HG03064 (cell line): ENCODE measurements around the gene LARP1.
"Not testable (repeated sequence)": the region's sequence is repeated elsewhere in the genome, so short reads cannot be mapped to it uniquely, and the experiment has no call there.

Experiments used
- ATAC-seq: cut with Tn5 transposase; IDR thresholded peaks from one replicate; pipeline ENCODE4 v1.9.1; 2021; ENCODE audit warnings: low read depth; ENCODE audit not compliant: unreplicated experiment

LARP1 gene

DNA sequence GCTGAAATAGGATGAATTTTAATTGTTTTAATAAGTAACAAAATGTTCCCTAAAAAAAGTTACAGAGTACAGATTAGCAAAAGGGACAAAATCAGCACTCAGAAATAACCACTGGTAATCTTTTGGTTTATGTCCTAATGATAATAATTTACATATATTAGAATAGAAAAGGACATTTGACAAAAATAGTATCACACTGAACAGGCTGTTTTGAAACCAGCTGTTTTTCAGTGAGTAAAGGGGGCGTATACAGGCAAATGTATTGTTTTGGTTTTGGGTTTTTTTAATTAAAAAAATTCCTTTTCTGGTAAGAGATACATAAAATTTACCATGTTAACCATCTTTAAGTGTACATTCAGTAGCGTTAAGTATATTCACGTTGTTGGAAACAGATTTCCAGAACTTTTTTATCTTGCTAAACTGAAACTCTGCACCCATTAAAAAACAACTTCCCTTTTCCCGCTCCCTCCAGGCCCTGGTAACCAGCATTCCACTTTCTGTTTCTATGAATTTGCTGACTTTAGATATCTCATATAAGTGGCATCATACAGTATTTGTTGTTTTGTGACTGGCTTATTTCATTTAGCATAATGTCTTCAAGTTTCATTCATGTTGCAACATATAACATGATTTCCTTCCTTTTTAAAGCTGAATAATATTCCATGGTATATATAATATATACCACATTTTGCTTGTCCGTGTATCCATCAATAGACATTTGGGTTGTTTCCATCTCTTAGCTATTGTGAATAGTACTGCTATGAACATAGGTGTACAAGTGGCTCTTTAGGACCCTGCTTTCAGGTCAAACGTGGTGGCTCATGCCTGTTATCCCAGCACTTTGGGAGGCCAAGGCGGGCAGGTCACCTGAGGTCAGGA, 20.6 kb upstream of the LARP1 start:
- ATAC-seq = no peak

DNA sequence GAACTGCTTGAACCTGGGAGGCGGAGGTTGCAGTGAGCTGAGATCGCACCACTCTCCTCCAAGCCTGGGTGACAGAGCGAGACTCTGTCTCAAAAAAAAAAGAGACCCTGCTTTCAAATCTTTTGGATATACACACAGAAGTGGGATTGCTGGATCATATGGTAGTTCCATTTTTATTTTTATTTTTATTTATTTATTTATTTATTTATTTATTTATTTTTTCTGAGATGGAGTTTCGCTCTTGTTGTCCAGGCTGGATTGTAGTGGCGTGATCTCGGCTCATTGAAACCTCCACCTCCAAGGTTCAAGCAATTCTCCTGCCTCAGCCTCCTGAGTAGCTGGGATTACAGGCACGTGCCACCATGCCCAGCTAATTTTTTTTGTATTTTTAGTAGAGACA, 19.8 kb upstream of the LARP1 start:
- ATAC-seq = not testable (repeated sequence)

DNA sequence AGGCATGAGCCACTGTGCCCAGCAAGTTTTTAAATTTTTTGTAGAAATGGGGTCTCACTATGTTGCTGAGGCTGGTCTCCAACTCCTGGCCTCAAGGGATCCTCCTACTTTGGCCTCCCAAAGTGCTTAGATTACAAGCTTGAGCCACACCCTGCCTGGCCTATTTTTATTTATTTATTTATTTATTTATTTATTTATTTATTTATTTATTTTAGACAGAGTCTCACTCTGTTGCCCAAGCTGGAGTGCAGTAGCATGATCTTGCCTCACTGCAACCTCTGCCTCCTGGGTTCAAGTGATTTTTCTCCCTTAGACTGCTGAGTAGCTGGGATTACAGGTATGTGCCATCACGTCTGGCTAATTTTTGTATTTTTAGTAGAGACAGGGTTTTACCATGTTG, 18.8 kb upstream of the LARP1 start:
- not testable (repeated sequence) for ATAC-seq

DNA sequence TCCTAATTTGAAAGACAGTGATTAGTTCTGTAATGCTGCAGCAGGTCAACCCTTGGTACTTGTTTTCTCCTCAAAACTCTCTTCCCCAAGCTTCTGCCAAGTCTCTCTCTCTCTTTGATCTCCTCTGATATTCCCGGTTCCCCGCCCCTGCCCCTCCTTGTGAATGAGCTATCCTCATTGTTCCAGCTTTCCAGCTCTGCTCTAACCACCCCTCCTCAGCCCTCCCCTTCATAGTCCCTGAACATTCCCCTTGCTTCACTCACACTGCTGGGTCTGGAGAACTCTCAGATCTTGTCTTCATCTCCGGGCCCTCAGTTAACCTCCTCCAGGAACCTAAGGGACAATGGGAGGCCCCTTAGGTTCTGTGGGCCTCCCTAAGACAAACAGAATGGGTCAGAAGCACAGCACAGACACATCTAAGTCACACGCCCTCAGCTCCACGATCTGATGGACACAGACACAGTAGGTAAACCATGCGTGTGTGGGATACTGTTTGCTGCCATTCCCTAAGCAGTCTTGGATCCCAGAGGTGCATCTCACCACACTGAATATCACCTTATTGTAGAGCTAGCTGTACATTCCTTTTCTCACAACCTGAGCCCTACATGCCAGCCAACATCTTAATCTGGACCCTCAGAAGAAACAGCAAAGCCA, 17.4 kb upstream of the LARP1 start:
- no peak for ATAC-seq

DNA sequence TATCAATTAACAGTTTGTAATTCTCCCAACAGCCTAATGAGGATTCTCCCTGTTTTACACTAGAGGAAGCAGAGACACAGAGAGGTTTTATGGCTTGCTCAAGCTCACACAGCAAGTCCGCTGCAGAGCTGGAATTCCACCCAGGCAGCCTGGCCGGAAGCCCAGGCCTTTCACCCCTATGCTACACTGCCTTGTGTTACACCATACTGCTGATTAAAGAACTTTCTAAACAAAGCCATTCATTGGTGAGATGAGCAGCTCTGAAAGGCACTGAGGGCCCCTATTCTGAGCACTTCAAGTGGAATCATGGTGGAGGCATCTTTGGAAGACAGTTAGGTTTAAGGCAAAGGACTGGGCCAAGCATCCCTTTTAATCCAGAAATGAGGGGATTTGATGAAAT, 14.7 kb upstream of the LARP1 start:
- ATAC-seq = no peak

DNA sequence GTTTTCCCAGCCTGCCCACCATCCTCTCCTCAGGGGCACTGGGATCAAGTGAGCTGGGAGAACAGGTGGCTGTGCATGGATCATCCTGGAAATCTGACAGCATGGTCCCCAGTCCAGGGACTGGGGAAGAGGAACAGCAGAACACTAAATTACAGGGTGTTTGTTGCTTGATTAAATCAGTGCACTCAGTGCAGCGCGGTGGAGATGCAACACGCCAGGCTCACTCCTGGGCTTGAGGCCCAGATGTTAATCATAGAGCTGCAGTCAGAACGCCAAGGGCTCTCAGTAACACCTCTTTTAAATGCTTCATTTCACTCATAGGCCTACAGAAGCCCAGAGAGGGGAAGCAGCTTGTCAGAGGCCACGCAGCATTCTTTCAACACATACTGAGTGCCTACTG, 14.2 kb upstream of the LARP1 start:
- ATAC-seq = no peak

DNA sequence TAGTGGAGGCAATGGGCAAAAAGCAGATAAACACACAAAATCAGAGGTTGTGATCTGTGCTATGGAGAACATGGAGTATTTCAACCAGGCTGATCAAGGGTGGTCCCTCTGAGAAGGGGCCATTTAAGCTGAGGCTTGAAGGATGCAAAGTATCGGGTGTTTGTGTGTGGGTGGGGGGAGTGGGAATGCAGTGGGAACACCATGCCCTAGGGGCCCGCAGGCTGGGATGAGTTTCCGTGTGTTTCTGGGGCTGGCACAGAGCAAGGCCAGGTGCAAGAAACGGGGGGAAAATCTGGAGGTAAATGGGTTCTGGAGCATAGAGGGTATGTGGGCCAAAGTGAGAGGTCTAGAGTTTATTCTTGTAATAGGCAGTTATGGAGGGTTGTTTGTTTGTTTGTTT, 13.8 kb upstream of the LARP1 start:
- no peak for ATAC-seq

DNA sequence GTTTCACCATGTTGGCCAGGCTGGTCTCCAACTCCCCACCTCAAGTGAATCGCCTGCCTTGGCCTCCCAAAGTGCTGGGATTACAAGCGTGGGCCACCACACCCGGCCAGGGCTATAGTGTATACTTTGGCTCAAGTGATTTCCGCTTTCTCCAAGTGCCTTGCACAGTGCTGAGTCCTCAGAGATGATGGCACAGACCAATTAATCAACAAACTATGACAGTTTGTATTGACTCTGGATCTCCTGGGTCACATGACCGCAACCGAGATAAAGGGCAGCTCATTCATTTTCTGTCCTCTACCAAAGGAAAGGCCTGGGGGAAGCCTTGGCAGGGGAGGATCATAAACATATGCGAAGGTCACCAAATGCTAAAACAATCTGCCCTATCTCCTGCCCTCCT, 11.4 kb upstream of the LARP1 start:
- no peak for ATAC-seq

DNA sequence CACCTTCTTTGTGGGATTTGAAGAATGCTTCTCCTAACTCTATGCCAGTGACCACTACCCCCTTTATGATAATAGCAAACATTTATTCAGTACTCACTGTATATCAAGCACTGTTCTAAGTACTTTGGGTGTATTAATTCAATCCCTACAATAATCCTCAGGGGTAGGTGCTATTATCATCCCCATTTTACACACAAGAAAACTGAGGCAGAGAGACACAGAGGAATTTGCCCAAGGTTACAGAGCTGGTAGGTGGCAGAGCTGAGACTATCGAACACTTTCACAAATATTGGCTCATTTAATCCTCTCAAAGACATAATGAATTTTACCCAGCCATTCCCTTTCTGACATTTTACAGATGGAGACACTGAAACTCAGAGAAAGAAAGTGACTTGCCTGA, 9.8 kb upstream of the LARP1 start:
- ATAC-seq = no peak

DNA sequence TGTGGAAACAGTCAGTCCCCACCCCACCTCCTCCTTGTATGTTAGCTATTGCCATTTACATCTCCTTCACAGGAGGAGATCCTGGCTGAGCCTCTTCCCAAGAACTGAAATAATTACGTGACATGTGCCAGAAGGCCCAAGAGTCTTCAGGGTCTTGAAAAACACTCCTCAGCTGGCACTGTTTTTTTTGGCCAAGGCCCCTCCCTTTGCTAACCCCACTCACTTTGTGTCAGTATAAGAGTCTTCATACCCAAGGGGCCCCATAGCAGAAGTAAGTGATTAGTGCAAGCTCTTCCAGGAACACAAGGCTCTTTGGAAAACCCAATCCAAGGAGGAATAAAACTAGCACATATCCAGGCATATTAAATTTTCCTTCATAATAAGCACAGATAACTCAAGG, 5.7 kb upstream of the LARP1 start:
- ATAC-seq = no peak

DNA sequence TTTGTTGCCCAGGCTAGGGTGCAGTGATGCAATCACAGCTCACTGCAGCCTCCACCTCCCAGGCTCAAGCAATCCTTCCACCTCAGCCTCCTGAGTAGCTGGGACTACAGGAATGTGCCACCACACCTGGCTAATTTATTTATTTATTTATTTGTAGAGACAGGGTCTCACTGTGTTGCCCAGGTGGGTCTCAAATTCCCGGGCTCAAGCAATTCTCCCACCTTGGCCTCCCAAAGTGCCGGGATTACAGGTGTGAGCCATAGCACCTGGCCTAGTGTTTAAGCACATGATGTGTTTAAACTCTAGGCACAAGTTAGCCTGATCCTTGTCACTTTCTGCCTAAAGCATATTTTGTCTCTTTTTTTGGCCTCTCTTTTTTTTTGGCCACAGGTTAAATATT, 4.5 kb upstream of the LARP1 start:
- not testable (repeated sequence) for ATAC-seq

DNA sequence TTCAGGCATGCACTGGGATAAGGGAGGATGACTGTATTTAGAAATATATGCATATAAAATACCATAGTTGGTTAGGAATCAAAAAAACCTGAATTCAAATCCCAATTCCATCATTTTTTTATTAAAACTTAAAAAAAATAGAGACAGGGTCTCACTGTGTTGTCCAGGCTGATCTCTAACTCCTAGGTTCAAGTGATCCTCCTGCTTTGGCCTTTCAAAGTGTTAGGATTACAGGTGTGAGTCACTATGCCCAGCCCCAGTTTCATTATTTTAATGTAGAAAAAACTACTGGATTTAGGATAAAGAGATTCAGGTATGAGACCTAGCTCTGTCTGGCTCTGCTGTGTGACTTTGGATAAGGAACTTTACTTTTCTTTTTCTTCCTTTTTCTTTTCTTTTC, 3.3 kb upstream of the LARP1 start:
- no peak for ATAC-seq

DNA sequence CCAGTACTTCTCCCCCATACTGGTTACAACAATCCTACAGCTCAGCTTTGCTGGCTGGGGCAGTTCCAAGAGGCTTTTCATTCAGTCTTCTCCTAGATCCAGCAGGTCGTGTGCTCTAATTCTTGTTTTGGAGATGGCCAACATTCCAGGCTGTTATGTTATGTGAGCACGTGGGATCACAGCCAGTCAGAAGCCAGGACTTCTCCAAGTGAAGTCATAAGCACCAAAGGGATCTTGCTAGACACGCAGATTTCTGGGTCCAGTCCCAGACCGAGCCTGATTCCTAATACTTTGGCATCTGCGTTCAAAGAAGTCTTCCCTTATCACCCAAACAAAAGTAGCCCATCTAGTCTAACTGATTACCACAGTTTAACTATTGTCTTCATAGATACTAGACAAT, 1.4 kb upstream of the LARP1 start:
- ATAC-seq = no peak

DNA sequence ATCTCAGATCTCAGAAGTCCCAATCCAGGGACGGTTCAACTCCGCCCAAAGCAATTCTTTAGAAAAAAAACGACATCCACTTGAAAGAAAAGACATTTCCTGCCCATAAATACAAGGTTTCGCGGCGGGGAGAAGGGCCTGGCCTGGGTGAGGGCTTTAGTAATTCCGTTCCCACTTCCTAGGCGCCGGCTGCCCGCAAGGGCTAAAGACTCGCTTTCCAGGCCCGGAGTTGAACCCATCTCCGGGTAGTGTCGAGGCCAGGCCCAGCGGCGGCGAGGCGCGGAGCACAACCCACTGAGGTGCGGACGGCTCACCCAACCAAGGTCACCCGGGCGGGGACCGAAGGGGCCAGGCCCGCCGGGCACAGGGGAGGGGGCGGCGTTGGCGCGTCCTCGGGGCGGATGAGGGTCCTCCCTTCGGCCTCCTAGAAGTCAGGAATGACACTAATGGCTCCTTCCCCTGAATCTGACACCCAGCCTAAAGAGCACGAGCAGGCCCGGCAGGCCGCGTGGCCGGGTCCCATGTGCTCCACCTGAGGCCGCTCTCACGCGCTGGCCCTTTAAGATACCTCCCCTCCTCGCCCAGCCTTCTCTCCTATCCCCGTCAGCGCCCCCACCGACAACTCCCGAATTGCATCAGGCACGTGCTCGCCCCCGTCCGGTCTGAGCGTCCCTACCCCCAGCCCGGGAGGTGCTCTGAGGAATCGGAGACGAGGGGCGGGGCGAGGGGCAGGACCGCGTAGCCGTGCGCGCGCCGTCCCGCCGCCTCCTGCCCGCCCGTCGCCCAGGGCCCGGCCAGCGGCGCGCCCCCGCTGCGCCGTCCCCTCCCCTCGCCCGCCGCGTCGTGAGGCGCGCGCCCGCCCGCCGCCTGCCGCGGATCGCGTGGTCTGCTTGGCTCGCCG, 467 bp upstream of the LARP1 start:
- peak; percentile 88 for ATAC-seq

DNA sequence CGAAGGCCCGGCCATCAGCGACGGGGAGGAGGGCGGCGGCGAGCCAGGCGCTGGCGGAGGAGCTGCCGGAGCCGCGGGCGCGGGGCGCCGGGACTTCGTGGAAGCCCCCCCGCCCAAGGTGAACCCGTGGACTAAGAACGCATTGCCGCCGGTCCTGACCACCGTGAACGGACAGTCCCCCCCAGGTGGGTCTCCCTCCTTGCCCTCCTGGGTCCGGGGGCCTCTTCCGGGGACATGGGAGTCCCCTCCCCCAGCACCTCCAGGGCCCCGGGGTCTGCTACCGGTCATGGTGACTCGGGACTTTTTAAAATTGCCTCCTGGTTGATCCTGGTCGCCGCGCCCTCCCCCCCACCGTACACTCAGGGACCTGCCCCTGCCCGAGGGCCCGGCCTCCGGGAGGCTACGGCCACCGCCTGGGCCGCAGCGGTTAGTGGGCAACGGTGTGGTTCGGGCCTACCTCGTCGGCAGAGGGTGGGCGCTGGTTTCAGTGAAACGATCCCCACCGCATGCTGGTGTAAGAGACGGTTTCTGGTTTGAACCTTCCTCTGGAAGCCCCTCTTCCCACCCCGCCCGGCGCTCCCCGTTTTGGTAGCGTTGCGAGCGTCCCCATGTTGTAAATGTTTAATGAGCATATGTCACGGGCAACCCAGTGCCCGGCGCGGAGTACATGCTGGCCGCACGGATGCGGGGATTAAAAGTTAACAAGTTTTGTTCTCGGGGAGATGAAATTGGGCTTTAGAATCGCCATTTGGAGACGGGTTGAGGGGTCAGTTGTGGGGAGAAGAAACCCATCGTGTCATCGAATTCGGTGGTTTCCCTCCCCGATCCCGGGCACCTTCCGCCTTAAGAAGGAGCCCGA, 1.1 kb downstream of the LARP1 start:
- ATAC-seq = no peak

DNA sequence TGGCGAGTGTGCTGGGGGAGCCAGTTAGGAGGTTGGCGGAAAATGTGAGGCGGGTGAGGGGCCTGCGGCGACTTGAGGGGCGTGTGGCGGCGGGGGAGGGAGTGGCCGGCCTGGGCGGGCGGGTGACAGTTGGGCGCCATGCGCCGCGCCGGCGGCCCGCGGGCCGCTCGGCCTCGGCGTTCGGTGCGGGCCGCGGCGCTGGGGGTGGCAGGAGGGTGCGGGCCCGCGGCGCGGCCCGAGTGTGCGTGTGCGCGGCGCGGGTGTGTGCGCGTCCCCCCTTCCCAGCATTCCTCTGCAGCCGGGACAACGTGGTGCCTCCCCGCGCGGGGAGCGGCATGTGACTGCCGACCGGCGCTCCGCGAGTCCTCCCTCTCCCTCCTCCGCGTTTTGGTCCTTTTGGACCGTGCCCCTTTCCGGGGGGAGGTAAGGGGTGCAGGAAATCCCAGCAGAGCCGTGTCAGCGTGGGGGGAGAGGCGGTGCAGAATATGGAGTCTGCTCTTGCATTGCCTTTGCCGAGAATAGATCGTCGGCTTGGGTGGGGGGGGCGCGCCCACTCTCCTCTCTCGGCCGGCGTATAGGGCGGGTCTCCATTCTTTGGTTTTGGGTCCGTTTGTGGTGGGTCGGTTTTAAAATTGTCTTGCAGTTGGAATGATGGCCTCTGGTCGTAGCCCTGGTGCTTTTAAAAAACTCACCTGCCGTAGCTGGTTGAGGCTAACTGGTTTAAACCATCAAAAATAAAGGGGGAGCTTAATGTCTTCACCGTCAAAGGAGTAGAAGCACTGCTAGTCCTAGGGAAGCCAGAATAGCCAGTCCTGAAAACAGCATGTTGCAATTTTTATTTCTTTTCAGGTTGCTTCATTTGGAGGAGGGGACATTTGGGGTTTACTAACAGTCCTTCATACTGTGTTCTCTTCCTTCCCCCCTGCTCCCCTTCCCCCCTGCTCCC, 2.0 kb downstream of the LARP1 start:
- ATAC-seq = no peak

DNA sequence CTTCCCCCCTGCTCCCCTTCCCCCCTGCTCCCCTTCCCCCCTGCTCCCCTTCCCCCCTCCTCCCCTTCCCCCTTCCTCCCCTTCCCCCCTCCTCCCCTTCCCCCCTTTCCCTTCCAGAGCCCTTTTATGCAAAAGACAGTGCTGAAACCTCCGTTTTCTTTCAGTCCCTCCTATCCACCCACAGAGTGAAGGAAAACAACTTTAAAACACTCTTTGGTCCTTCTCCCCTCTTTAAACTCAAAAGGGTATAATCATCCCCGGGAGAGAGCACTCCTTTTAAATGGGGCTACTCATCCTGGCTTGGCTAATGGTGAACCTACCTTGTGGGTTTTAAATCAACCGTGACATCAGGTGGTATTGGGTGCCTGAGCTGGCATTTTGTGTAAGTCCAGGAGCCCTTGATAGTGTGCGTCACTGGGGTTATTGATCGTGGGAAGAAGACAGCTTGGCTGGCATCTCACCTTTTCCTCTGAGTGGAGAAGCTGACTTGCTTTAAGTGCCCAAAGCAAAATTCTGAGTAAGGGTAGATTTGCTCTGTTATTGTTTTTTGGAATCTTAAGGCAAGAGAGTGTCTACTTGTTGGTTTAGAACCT, 2.7 kb downstream of the LARP1 start:
- no peak for ATAC-seq

DNA sequence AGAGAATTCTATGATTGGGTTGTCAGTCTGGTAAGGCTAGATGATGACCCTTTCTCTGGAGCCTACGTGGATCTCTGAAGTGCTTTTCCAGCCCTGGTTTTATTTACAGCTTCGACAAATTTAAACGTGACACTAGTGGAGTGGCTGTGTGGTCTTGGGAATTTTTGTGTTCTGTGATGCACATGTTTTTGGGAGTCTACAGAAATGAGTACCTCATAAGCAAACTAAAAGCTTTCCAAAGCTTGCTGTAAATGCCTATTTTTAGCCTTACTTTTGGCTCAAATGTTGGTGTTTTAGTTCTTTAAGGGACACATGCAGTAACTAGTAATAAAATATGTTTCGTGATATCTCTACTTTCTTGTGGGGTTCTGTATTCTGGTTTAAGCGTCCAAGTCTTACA, 3.3 kb downstream of the LARP1 start:
- no peak for ATAC-seq

DNA sequence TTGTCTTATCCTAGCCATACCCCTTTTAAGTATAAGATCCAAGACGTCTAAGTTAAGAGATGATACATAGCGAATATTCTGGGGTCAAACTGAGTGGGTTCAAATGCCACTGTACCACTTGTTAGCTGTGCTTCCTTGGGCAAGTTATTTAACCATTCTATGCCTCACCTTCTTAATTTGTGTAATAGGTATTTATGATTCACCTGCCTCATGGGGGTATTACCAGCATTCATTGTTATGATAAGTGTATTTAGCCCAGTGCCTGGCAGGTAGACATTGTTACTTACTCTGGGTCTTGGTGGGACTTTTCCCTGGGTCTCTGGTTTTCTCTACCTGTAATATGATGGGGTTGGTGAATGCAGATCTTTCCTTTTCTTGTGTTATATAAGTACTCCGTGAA, 3.8 kb downstream of the LARP1 start:
- ATAC-seq = no peak
